ENCODE results near the gene GARIN5A.

The GARIN5A gene

DNA sequence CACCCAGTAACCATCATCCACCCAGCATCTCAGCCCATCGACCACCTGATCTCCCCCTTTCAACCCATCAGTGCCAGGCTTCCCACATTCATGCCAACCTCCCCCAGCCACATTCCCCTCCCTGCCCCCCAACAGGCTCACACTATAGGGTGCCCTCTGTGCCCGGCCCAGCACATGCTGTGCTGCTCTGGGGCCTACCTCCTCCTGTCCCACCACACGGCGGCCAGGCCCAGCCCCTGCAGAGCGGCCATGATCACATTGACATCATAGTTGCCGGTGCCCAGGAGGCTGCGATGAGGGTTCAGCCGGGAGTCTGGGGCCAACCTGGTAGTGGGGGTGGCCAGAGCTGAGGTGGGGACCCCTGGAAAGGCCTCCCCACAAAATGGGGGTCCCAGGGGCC lies 30.7 kb upstream of the GARIN5A start:
- DNase-seq = no peak

DNA sequence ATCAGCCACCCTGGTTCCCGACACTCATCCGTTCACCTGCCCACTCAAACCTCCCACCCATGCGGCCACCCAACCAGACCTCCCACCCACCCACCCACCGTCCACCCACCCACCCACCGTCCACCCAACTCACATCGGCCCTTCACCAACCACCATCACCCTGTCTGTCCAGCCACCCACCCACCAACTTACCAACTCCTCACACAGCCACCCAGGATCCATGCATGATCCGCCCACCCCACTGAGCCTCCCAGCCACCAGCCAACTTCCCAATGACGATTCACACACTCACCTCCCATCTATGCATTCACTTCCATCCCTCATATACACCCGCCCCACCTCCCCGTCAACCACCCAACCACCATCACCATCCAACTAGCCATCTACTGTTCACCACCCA lies 30.1 kb upstream of the GARIN5A start:
- DNase-seq = no peak

DNA sequence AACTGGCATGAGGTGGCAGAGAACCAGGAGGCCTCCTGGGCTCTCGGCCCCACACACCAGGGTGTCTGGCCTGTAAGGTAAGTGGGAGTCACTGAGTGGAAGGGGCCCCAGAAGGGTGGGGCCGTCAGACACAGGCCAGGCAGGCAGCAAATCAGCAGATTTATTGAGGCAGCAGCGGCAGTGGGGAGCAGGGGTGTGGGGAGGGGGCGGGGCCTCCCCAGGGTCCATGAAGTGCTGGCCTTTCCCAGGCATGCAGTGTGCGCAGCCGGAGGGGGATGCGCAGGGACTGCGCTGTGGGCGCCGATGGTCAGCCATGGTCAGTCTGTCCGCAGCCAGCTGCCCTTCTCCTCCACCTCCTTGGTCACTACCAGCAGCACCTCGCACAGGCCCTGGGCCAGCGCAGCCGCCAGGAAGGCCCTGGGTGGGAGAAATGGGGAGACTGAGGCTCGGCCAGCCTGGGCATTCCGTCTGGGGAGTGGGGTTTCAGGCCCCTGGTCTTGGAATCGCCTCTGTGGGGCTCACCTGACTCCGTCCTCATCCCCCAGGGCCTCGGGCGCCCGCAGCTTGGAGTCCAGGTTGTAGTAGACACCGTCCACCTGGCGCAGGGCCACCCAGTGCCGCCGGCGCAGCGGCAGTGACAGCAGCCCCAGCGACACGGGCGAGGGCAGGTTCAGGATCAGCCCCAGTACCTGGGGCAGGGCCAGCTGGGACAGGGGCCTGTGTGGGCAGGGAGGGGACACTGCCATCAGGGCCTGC lies 29.4 kb upstream of the GARIN5A start:
- DNase-seq = no peak

DNA sequence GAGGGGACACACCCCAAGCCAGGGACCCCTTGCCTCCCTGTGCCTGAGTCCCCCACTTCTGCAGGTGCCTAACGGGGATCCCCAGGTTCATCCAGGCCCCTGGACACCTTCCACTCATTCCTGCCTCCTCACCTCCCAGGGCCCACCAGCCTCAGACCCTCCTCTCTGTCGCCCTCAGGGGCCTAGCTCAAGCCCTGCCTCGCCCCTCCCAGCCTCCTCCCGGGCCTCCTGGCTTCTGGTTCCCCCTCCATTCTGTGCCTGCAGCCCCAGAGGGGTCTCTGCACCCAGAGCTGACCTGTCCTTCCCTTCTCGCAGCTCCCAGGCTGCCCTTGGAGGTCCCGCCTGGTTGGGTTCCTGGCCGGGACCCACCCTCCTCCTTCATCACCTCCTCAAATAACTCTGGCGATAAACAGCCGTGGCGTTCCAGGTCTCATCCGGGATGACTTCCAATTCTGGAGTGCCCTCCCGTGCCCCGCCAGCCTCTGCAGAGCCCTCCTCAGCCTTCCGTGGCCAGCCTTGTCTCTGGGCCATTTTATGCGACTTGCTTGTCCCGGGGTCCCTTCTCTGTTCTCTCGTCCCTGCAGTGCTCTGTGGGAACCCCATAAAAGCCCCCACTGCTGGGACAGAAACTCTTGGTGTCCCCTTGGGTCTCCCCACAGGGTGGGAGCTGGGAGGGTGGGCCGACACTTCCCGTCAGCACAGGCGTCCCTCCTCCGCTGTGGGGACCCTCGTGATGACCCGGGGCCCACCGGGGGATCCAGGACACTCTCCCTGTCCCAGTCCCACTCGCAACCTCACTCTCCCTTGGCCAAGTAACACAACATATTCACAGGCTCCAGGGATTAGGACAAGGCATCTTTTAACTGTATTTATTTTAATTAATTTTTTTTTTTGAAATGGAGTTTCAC lies 25.2 kb upstream of the GARIN5A start:
- no peak for DNase-seq

DNA sequence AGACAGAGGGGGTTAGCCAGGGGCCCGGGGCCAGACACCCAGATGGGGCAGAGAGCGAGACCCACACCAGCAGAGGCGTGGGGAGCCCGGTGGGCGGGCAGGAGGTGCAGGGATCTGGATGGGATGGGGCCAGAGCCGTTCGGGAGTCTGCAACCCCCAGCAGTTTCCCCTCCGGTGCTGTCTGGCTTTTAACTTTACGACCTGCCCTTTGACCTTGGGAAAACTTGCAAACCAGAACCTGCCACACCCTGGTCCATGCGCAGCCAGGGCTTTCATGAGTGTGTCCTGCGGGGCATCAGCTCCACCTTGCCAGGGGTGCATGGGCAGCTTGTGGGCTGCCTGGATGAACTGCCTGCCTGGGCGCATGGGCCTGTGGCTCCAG lies 24.5 kb upstream of the GARIN5A start:
- no peak for DNase-seq

DNA sequence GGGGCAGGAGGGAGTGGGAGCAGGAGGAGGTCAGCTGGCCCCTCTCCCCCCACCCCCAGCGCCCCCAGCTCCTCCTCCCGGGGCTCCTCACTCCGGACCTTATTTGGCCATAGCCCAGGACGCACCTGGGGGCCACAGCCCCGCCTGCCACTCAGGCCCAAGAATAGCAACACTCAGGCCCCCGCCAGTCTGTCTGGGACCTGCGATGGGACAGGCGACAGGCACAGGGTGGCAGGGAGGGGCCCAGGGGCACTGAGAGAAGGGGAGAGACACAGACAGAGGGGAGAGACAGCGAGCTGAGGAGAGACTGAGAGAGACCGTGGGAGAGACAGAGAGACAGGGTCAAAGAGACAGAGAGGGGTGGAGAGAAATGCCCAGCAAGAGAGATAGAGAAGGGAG lies 24.1 kb upstream of the GARIN5A start:
- DNase-seq = no peak

DNA sequence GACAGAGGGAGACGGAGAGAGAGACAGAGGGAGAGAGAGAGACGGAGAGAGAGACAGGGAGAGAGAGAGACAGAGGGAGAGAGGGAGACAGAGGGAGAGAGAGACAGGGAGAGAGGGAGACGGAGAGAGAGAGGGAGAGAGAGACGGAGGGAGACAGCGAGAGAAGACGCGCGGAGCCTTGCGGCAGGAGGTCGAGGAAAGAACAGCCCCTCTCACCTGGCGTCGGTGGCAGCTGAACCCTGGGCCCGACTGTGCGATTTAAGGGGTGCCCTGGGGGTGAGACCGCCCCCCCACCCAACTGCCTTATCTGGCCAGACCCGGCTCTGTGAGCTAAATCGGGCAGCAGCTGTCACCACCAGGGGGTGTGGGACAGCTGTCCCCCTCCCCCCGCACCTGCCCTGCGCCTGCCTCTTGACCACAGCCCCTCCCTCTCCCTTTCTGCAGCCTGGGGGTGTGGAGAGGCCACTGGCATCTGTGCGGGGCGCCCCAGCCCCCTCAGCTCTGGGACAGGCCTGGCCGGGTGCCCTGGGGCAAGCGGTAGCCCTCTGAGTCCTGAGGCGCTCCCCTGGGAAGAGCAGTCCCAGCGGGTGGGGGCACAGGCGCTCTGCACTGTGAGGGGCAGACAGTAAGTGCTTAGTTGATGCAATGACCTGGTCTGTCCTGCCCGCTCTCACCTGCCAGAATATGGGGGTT lies 23.6 kb upstream of the GARIN5A start:
- peak; percentile 21 for DNase-seq

DNA sequence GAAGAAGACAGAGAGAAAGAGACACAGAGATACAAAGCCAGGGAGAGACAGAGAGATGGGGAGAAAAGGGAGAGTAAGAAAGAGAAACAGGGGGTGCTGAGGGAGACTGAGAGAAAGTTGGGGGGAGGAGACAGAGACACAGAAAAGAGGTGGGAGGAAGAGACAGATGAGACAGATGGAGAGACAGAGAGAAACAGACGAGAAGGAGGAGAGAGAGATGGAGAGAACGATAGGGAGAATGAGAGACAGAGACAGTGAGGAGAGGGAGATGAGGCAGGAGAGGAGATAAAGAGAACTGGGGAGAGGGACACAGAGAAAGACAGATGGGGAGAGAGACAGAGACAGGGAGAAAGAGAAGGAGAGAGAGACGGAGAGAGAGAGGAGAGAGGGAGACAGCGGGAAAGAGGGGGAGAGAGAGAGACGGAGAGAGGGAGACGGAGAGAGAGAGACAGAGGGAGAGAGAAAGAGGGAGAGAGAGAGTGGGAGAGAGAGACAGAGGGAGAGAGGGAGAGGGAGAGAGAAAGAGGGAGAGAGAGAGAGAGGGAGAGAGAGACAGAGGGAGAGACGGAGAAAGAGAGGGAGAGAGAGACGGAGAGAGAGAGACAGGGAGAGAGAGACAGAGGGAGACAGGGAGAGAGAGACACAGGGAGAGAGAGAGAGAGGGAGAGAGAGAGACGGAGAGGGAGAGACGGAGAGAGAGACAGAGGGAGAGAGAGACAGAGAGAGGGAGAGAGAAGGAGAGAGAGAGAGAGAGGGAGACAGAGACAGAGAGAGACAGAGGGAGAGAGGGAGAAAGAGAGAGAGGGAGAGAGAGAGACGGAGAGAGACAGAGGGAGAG lies 21.8 kb upstream of the GARIN5A start:
- no peak for DNase-seq

DNA sequence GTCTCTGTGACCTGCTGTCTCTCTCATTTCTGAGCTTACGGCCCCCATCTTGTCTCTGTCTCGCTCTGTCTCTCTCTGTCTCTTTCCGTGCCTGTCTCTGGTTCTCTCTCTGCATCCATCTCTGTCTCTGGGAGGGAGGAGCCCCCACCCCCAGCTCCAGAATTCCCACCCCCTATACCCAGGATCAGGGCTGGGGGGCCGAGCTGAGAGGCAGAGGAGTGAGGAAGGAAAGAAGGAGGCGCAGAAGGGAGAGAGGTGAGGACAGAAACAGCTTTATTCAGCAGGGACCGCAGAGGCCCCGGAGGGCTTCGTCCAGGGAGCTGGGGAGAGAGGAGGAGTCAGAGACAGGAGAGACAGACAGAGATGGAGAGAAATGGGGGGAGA lies 20.4 kb upstream of the GARIN5A start:
- DNase-seq = no peak

DNA sequence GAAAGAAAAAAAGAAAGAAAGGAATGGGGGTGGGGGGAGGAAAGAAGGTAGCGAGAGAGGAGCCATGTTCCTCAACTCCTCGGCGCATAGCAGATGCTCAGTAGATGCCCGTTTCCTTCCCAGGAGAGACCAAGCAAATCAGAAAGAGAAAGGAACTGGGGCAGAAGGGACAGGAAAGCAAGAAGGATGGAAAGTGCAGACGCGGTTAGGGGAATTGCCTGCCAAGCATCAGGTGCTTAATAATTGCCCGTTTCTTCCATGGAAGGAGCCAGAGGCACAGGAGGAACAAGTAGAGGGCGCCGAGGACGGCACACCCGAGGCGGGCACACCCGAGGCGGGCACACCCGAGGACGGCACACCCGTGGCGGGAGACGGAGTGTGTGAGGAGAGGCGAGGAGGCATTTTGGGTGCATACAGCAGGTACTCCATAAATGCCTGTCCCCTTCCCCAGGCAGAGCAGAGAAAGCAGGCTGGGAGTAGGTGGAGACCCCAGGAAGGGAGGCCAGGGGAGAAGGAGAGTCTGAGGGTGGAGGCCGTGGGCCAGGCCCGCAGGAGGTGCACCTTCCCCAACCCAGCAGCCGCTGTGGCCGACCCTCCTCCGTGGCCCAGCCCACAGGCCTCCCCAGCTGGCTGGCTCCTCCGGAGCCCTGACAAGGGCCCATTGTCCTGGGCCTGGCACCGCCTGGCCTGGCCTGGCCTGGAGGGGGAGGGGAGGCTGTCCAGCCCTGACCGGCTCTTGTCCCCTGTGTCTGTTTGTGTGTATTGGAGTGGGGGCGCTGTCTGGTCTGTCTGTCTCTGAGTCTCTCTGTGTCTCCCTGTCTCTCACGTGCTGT lies 19.8 kb upstream of the GARIN5A start:
- no peak for DNase-seq

DNA sequence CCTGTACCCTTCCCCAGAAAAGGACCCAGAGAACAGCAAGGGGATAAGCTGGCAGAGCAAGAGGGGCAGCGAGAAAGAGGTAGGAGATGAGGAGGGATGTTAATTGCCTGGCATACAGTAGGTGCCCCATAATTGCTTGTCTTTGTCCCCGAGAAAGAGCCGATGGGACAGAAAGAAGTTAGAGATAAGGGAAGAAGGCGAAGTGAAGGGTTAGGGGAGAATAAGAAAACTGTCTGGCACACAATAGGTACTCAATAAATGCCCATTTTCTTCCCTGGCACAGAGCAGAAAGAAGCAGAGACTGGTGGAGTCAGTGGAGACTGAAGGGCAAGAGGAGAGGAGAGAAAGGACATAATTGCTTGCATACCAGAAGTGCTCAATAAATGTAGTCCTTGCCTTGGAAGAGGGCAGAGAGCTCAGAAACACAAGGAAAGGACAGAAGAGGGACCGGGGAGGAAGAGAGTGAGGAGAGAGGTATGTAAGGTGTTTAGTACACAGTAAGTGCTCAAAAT lies 18.4 kb upstream of the GARIN5A start:
- no peak for DNase-seq

DNA sequence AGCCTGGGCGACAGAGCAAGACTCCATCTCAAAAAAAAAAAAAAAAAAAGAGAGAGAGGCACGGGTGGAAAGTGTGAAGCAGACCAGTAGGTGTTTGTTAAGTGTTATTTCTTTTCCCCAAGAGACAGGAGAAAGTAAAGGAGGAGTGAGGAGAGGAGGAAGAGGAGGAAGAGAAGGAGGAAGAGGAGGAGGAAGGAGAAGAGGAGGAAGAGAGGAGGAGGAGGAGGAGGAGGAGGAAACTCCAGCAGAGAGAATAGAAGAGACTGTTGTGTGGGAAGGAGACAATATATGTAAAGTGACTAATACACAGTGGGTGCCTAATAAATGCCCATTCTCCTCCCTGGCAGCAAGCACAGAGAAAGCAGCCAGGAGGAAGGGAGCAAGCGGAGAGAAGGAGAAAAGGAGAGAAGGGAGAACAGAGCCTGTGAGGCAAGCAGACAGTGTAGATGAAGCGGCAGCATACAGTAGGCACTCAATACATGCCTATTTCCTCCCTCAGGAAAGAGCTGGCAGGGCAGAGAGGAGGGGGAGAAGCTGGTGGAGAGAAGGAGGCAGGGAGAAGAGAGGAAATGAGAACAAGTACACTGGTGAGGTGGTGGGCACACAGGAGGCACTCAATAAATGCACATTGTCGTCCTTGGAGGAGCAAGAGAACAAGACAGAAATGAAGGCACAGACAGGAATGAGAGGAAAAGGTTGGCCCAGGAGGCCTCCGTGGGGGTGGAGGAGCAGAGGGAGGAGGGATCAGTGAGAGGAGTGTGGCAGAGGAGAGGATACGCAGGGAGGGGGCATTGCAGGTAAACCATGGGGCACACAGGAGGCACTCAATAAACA lies 17.8 kb upstream of the GARIN5A start:
- no peak for DNase-seq

DNA sequence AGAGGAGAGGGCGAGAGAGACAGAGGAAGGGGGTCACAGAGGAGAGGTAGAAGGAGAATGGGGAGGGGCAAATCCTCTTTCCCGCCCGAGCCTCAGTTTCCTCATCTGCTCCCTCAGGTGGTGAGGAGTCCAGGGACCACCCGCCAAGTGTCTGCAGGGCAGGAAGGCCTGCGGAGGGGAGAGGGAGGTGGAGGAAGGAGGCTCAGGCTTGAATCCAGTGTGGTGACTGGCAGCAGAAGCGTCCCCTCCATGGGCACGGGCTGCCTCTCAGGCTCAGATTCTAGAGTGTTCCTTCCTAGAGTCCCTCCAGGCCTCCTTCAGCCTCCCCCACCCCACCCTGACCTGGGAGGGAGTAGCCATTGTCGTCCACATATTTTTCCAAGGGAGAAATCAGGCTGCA lies 16.5 kb upstream of the GARIN5A start:
- DNase-seq = no peak

DNA sequence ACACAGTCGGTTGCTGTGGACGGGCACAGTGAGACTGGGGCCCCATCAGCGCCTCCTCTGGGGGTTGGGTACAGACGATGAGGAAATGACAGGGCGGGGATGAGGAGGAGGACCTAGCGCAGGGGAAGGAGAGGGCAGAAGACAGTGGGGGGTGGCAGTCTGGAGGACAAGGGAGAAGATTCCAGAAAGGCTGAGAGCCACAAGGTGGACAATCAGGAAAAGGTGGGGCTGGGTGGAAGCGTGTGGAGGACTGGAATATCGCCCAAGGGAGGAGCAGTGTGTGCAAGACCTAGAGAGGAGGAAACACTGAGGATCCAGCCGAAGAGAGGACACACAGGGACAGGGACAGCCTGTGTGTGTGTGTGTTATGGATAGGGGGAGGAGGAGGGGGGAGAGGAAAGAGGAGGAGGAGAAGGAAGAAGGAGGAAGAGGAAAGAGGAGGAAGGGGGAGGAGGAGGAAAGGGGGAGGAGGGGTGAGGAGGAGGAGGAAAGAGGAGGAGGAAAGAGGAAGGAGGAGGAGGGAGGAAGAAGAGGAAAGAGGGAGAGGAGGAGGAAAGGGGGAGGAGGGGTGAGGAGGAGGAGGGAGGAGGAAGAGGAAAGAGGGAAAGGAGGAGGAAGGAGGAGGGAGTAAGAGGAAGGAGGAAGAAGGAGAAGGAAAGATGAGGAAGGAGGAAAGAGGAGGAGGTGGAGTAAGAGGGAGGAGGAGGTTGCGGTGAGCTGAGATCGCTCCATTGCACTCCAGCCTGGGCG lies 15.8 kb upstream of the GARIN5A start:
- DNase-seq = no peak

DNA sequence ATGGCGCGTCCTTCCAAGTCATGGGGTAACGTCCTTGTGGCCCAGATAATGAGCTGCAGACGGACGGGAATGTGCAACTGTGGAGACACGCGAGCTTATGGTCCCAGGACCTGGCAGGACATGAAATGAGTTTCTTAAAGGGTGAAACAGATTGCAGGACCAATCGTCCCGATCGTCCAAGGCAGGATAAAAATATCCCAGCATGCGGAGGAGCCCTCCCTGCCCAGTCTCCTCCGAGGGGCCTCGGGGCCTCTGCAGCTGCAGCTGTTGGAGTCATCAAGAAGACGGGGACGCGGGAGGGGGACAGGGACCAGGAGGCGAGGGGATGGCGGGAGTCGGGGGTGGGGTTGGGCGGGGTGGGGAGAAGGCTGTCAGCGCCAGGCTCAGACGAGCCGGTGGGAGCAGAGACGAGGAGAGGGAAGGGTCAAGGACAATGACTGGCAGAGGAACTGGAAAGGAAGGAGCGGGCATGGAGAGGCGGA lies 14.4 kb upstream of the GARIN5A start:
- no peak for DNase-seq

DNA sequence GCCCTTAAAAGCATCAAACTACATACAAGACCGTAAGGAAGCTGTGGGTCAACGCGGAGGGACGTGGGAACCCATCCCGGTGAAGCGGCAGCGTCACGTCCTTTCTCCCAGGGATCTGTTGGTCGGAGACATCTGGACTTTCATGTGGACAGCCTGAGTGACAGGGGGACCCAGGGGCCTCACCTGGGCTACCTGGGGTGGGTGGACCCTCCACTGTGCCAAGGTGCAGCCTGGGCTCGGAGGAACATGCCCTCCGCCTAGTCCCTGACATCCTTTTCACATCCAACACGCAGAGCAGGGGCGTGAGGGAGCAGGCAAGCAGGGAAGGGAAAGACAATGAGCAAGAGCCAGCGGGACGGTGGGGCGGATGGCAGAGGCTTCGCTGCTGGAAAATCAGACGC lies 13.8 kb upstream of the GARIN5A start:
- DNase-seq = no peak

DNA sequence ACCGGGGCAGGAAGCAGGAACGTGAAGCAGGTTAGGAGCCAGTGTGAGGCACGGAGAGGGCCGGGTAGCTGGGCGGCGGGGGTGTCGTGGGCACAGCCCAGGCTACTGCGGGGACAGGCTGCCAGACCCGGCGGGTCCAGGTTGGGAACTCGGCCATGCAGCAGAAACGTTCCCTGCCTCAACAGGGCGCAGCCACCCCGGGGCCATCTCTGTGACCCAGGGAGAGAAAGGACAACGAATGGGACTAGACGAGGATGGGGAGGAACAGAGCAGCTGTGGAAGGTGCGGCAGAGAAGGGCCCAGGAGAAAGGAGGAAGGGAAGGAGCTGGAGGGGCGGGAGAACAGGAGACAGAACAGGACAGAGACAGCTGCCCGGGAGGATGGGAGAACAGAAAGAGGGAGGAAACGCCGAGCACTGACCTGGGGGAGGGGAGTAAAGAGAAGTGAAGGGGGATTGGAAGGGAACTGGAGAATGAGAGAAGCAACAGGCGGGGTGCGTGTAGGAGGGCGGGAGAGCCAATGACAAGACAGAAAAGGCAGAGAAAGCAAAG lies 12.9 kb upstream of the GARIN5A start:
- DNase-seq = no peak

DNA sequence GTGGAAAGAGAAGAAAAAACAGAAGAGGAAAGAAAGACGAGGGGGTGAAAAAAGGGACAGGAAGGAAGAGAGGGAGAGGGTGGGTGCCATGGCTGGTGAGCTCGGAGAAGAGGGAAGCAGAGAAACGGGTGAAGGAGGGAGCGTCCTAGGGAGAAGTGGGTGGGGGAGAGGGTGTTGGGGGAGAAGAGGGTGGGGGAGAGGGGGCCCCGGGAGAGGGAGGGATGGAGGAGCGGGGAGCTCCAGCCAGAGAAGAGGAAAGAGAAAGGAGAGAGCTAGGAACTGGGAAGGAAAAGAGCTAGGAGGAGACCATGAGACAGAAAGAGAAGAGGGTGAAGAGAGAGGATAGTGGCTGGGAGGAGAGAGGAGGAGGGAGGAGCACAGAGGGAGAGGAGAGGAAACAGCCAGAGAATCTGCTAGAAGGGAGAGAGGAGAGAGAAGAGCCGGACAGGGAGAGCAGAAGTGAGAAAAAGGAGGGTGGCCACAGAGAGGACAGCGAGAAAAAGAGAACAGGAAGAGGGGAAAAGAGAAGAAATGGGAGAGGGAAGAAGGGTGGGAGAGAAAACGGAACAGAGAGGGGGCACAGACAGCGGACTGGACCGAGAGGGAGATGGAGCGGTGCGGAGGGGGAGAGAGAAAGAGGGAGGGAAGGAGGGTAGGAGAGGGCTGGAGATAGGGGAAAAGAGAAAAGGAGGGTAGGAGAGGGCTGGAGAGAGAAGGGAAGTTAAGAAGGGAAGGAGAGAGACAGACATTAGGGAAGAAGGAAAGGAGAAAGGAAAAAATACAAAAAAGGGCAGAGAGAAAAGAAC lies 11.9 kb upstream of the GARIN5A start:
- no peak for DNase-seq

All from OCI-M1 (cell line).